ENCODE data around the gene YWHAG.

DNA sequence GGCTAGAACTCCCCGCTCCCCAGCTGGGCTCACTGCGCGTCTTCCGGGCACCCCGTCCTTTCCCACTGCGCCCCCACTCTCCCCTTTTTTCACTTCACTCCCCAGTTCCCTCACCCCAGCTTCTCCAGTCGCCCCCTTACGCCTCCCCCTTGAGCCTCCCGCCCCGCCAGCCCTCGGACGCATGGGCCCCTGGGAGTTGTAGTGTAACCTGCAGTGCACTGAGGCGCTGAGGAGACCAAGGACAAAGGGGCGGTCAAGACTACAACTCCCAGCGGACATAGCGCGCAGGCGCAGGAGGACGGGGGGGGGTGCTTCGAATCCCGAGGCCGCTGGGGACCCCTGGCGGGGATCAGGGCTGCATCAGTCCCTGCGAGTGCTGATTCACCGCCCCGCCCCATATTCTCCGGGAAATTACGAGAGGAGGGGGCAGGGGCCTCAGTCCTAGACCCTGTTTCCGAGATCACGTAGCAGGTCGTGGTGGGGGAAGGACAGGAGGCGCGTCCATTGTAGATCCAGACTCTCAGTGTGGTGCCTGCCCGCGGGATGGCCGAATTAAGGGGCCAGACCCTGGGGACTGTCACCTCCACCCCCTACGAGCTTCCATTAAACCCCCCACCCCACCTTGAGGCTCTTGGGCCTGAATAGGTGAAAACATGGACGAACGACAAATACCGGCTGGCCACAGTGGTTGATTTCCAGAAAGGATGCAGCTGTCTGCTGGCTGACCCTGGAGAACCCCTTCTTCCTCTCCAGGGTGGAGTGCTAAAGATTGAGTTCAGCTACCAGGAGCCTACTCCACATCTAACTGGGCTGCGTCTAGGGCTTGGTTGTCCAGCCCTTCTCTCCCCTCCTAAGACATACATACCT, 553 bp upstream of the YWHAG start:
- peak; percentile 16 to 44 for TF ChIP-seq POLR2A (IDR thresholded peaks at IDR 0.05)
- TF ChIP-seq, protein P1, sequence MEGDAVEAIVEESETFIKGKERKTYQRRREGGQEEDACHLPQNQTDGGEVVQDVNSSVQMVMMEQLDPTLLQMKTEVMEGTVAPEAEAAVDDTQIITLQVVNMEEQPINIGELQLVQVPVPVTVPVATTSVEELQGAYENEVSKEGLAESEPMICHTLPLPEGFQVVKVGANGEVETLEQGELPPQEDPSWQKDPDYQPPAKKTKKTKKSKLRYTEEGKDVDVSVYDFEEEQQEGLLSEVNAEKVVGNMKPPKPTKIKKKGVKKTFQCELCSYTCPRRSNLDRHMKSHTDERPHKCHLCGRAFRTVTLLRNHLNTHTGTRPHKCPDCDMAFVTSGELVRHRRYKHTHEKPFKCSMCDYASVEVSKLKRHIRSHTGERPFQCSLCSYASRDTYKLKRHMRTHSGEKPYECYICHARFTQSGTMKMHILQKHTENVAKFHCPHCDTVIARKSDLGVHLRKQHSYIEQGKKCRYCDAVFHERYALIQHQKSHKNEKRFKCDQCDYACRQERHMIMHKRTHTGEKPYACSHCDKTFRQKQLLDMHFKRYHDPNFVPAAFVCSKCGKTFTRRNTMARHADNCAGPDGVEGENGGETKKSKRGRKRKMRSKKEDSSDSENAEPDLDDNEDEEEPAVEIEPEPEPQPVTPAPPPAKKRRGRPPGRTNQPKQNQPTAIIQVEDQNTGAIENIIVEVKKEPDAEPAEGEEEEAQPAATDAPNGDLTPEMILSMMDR (IDR thresholded peaks at IDR 0.05) = peak; percentile 71 to 94 (median 90)

All from Peyer's patch (tissue), 4 donors.